HUES48 (cell line): ENCODE measurements around the gene ELF1.
A peak's percentile ranks its signal among the peaks of the same experiment; 100 is the strongest.

Experiments
- H3K27ac ChIP-seq: one replicate; pipeline ENCODE4 v1.7.0; 2013; ENCODE audit warnings: low read depth, low read length, inconsistent platforms
- H3K27me3 ChIP-seq: 2 replicates; pipeline ENCODE4 v1.6.1; 2013; ENCODE audit warnings: mild to moderate bottlenecking, low read length; ENCODE audit not compliant: control insufficient read depth, insufficient read depth
- H3K36me3 ChIP-seq: 2 replicates; pipeline ENCODE4 v1.6.1; 2013; ENCODE audit warnings: low read length; ENCODE audit not compliant: control insufficient read depth, insufficient read depth
- H3K4me1 ChIP-seq: 2 replicates; pipeline ENCODE4 v1.6.1; 2013; ENCODE audit warnings: mild to moderate bottlenecking, low read length; ENCODE audit not compliant: control insufficient read depth, insufficient read depth
- H3K4me3 ChIP-seq: 2 replicates; pipeline ENCODE4 v1.5.1; 2013; ENCODE audit warnings: mild to moderate bottlenecking, low read depth, low read length
- H3K9ac ChIP-seq: 2 replicates; pipeline ENCODE4 v1.6.1; 2013; ENCODE audit warnings: mild to moderate bottlenecking, low read depth, low read length, moderate library complexity
- H3K9me3 ChIP-seq: 2 replicates; pipeline ENCODE4 v1.6.1; 2013; ENCODE audit warnings: low read length; ENCODE audit not compliant: control insufficient read depth, insufficient read depth

ELF1 gene

DNA sequence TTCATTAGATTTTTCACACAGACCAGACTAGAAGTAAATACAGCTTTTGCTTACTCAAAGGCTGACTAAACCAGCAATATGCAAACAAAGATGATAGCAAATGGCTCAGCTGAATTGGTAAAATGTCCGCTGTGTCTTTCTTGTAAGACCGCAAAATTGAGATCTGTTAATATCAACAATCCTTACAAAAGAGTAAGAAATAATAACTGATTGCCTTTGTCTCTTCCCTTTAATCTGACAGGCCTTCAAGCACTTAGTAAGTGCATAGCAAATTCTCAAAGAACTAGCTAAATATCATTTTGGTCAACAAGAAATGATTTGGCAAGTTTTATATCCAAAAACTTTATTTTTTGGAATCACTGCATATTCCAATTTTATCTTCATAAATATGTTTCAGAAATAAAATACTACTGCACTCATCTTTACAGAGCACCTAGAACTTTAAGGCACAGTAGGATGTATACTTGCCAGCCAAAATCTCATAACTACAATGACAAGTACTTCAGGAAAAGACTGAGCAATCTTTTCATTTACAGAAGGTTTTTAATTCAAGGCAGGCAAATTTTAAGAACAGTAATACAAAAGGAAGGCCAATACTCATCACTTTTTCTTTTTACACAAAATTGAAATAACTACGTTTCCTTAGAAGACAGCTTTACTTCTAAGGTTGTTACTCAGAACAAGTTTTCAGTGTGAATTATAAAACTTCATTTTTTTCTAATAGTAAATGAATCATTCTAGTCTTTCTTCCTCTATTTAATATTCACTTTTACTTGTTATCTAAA, 1.1 kb downstream of the ELF1 start:
- no peaks in the 10 kb centered on the region for H3K9me3 ChIP-seq

DNA sequence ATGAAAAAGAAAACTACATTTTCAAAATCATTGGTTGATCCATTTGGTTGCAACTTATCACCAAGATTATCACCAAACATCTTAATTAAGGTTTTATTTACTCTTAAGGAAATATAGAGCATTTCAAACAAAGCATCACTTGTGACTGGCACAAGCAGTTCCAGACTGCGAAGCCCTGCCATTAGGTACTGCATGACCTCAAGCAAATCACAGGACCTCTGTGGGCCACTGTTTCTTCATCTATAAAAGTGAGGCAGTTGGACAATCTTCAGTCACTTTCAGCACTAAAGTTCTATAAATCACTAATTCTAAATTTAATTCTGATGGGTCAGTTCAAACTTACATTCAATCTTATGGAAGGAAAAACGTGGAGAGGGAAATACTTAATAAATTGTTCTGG, 2.0 kb downstream of the ELF1 start:
- Histone ChIP-seq H3K4me1 (peaks cover 73% of the 10 kb centered on the region), H3K9ac (no peak overlapping the region), H3K9me3 (no peaks in the 10 kb centered on the region), H3K27me3 (no peaks in the 10 kb centered on the region), H3K27ac (no peak overlapping the region), H3K36me3 (no peaks in the 10 kb centered on the region), H3K4me3 (no peak overlapping the region)

More for the DNA sequence above, 1.1 kb downstream of the ELF1 start:
- H3K9ac ChIP-seq = no peak overlapping the region
- no peak overlapping the region for H3K4me3 ChIP-seq
- H3K36me3 ChIP-seq = no peaks in the 10 kb centered on the region
- H3K27ac ChIP-seq = peak overlapping the region; percentile 74
- H3K4me1 ChIP-seq = peaks cover 73% of the 10 kb centered on the region
- H3K27me3 ChIP-seq = no peaks in the 10 kb centered on the region

DNA sequence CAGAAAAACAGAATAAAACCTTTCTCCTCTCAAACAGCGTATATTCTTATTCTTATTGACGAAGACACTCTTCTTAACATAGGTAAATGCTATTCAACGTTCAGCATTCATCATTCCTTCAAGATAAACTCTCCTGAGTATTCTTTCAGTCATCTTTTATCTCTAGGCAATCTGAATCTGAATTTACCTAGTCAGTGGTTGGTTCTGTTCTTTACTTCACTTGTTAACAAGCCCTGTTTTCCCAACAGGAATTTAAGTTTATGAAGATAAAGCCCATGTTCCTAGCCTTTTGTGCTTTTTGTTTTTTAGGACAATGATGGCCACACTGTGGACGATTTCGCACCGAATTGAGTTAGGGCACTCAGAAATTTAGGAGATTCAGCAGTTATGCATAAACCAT, 3.2 kb downstream of the ELF1 start:
- Histone ChIP-seq H3K4me3 (no peak overlapping the region), H3K9me3 (no peaks in the 10 kb centered on the region), H3K27me3 (no peaks in the 10 kb centered on the region), H3K4me1 (peaks cover 64% of the 10 kb centered on the region), H3K36me3 (no peaks in the 10 kb centered on the region), H3K27ac (peak overlapping the region; percentile 61), H3K9ac (no peak overlapping the region)

DNA sequence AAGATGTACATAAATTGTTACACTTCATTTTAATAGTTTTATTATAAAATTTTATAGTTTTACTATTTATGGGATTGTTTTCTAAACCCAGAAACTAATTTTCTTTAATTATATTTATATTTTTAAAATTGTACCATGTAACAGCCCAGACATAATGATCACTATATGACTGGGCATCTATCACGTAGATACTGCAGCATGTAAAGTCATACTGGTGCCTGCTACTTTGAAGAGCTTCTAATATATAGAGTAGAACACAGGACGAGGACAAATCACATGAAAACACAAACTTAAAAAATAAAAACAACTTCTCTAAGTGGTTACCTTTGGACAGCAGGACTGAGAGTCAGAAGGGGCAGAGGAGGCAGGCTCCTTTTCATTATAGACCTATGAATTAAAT, 5.3 kb downstream of the ELF1 start:
- Histone ChIP-seq H3K9me3 (no peaks in the 10 kb centered on the region), H3K4me3 (no peak overlapping the region), H3K27me3 (no peaks in the 10 kb centered on the region), H3K36me3 (no peaks in the 10 kb centered on the region), H3K27ac (no peak overlapping the region), H3K9ac (no peak overlapping the region), H3K4me1 (peaks cover 46% of the 10 kb centered on the region)

DNA sequence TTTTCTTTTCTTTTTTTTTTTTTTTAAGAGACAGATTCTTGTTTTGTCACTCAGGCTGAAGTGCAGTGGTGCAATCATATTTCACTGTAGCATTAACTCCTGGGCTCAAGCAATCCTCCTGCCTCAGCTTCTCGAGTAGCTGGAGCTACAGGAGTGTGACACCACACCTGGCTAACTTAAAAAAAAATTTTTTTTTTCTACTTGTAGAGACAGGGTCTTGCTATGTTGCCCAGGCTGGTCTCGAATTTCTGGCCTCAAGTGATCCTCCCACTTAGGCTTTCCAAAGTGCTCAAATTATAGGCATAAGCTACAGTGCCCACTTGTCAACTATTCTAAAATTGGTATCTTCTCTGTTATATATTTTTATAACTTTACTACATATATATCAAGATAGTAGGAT, 6.6 kb downstream of the ELF1 start:
- no peak overlapping the region for H3K4me3 ChIP-seq
- H3K9ac ChIP-seq = no peak overlapping the region
- H3K36me3 ChIP-seq = no peaks in the 10 kb centered on the region
- no peak overlapping the region for H3K27ac ChIP-seq
- H3K4me1 ChIP-seq = peaks cover 41% of the 10 kb centered on the region
- no peaks in the 10 kb centered on the region for H3K9me3 ChIP-seq
- H3K27me3 ChIP-seq = no peaks in the 10 kb centered on the region

DNA sequence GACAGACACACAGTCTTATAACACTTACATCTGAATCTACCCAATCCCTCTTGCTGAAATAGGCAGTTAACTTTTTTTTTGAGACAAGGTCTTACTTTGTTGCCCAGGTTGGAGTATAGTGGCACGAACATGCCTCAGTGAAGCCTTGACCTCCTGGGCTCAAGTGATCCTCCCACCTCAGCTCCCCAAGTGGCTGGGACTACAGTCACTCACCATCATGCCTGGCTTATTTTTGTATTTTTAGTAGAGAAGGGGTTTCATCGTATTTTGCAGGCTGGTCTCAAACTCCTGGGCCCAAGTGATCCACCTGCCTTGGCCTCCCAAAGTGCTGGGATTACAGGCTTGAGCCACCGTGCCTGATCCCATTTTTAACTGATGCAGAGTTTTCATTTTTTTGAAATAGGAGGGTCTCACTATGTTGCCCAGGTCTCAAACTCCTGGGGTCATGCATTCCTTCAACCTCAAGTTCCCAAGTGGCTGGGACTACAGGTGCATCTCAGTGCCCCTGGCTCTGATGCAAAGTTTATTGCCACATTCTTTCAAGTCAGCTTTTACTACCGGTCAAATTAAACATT, 7.6 kb downstream of the ELF1 start:
- H3K36me3 ChIP-seq = no peaks in the 10 kb centered on the region
- H3K9ac ChIP-seq = no peak overlapping the region
- H3K27ac ChIP-seq = no peak overlapping the region
- no peak overlapping the region for H3K4me3 ChIP-seq
- H3K4me1 ChIP-seq = peaks cover 42% of the 10 kb centered on the region
- no peaks in the 10 kb centered on the region for H3K27me3 ChIP-seq
- H3K9me3 ChIP-seq = no peaks in the 10 kb centered on the region

DNA sequence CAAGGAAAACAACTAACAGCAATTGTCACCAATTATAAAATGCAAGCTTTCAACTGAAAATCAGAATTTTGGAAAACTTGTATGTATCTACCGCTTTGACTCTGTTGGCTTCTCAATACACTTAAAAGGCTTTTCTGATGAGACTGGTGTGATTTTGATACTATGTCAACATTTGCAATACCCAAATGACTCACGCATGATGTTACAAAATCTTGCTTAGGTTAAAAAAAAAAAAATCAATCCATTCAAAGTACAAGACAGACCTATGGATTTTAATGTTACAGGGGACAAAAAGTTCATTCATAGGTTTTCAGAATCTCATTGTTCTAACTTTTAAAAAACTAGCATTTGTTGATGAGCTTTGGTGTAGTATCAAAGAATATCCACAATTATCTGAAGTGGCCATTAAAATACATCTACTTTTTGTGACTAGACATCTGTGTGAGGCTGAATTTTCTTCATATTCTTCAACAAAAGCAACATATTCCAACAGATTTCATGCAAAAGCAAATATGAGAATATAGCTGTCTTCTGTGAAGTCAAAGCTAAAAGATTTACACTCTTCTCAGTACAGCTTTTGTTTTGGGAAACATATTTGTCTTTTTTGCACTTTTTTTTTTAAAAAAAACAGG, 10.7 kb downstream of the ELF1 start:
- H3K27ac ChIP-seq = no peak overlapping the region
- H3K4me1 ChIP-seq = peaks cover 24% of the 10 kb centered on the region
- no peak overlapping the region for H3K4me3 ChIP-seq
- no peaks in the 10 kb centered on the region for H3K27me3 ChIP-seq
- no peaks in the 10 kb centered on the region for H3K36me3 ChIP-seq
- no peaks in the 10 kb centered on the region for H3K9me3 ChIP-seq
- no peak overlapping the region for H3K9ac ChIP-seq

DNA sequence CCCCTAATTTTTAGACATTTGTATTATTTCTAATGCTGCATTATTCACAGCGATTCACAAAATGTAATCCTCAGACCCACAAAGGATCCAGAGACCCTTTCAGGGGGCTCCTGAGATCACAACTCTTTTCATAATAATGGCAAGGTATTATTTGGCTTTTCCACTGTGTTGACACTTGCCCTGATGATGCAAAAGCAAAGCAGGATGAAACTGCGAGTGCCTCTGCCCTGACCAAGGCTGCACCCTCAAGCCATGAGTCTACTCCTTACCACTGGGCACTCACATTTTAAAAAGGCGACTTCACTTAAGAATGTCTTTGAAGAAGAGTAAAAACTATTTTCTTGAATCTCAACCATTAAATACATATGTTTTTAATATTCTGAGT, 11.4 kb downstream of the ELF1 start:
- peak overlapping the region; percentile 6 for H3K27ac ChIP-seq
- no peaks in the 10 kb centered on the region for H3K36me3 ChIP-seq

DNA sequence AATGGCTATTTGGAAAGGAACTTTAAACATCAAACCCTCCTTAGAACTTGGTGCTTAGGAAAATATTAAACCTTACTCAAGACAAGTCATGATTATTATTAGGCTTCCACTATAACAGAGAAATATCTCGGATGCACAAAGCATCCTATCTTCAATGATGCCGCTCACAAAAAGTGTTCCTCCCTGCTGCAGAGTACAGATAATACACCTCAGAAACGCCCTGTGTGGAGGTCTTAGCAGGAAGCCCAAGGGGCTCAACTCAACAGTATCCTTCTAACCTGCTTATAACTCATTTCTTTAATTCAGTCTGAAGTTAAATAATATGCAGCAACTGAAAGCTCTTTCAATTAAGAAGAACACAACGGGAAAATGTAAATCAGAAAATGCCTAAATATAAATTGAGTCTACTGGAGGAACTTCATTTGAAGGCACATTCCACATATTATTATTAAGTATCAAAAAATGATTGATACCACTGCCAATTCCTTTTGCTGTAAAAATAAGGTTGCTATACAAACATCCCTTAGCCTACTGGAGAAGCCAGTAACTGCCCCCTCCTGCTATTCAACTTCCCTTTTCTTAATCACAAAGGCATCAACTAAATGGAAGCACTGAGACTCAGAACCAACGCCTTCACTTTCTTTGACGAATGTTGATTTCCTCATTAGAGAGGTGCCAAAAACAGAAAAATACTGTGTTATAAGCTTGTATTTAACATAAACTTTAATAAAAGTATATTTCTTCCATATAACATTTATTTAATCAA, 12.0 kb downstream of the ELF1 start:
- H3K27ac ChIP-seq = peak overlapping the region; percentile 6
- peaks cover 24% of the 10 kb centered on the region for H3K4me1 ChIP-seq
- no peak overlapping the region for H3K9ac ChIP-seq
- H3K27me3 ChIP-seq = no peaks in the 10 kb centered on the region
- no peaks in the 10 kb centered on the region for H3K36me3 ChIP-seq
- H3K4me3 ChIP-seq = peak overlapping the region; percentile 19; the same call in 1 of the 2 replicates
- no peaks in the 10 kb centered on the region for H3K9me3 ChIP-seq

More for the DNA sequence above, 11.4 kb downstream of the ELF1 start:
- H3K27me3 ChIP-seq = no peaks in the 10 kb centered on the region
- H3K4me1 ChIP-seq = peaks cover 24% of the 10 kb centered on the region
- H3K4me3 ChIP-seq = peak overlapping the region; percentile 19; the same call in 1 of the 2 replicates
- H3K9me3 ChIP-seq = no peaks in the 10 kb centered on the region
- no peak overlapping the region for H3K9ac ChIP-seq

DNA sequence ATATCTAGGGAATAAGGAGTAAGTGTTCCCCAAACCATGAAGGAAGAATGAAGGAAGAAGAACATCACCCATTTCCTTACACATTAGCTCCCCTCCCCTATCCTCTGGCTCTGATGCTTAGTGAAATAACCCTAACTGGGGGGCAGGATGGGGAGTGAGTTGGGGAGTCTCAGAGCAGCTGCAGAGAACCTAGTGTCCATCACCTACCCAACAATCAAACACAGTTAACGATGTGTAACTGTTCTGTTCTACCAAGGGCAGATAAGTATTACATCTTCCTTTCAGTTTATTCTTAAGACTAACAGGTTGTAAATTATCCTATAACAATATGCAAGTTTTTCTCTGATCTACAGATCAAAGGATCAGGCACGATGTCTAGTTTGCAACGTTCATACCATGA, 12.8 kb downstream of the ELF1 start:
- Histone ChIP-seq H3K36me3 (no peaks in the 10 kb centered on the region), H3K9me3 (no peaks in the 10 kb centered on the region), H3K9ac (no peak overlapping the region), H3K27ac (no peak overlapping the region), H3K4me1 (peaks cover 24% of the 10 kb centered on the region), H3K4me3 (no peak overlapping the region), H3K27me3 (no peaks in the 10 kb centered on the region)
